GM23338 (cell line): ENCODE results near the gene WWOX. TPM values are rescaled to one million over a fixed set of nuclear protein-coding genes. Genes with fewer than 3 reads are reported as not detected.

Experiments used
- ATAC-seq: fragments of 200-7000 bp; cut with Tn5 transposase; 3 replicates; pipeline ENCODE4 v1.9.1; 2020
- DNase-seq: peaks from one replicate; pipeline ENCODE4 v3.0.0-alpha.2; 2015; ENCODE audit warnings: low spot score
- H2AFZ ChIP-seq: fragments of 200-600 bp; sonication (generic); 2 replicates; pipeline ENCODE4 v1.8.0; 2016; ENCODE audit warnings: antibody characterized with exemption, mild to moderate bottlenecking, moderate library complexity
- H3F3A ChIP-seq: fragments of 200-600 bp; sonication (generic); replicated peaks from 2 replicates; pipeline ENCODE4 v1.8.0; 2017; ENCODE audit warnings: antibody characterized with exemption, mixed run types, low read depth
- H3K27ac ChIP-seq: fragments of 200-600 bp; sonication (generic); 2 replicates; pipeline ENCODE4 v1.6.1; 2016; ENCODE audit warnings: low read depth
- H3K27me3 ChIP-seq: fragments of 200-600 bp; sonication (generic); 2 replicates; pipeline ENCODE4 v1.8.0; 2016; ENCODE audit warnings: mild to moderate bottlenecking, mixed run types, moderate library complexity; ENCODE audit not compliant: insufficient read depth
- H3K36me3 ChIP-seq: fragments of 200-600 bp; sonication (generic); 2 replicates; pipeline ENCODE4 v1.8.0; 2016; ENCODE audit warnings: mild to moderate bottlenecking; ENCODE audit not compliant: insufficient read depth
- H3K4me1 ChIP-seq: fragments of 200-600 bp; sonication (generic); 2 replicates; pipeline ENCODE4 v1.8.0; 2016; ENCODE audit warnings: mild to moderate bottlenecking, moderate library complexity; ENCODE audit not compliant: insufficient read depth
- H3K4me2 ChIP-seq: fragments of 200-600 bp; sonication (generic); 2 replicates; pipeline ENCODE4 v1.7.1; 2017; ENCODE audit warnings: mixed run types
- H3K4me3 ChIP-seq: fragments of 200-600 bp; sonication (generic); 2 replicates; pipeline ENCODE4 v1.6.1; 2016; ENCODE audit warnings: mixed run types
- H3K79me2 ChIP-seq: fragments of 200-600 bp; sonication (generic); replicated peaks from 2 replicates; pipeline ENCODE4 v1.8.0; 2017; ENCODE audit warnings: mild to moderate bottlenecking; ENCODE audit not compliant: insufficient read depth
- H3K9me2 ChIP-seq: fragments of 200-600 bp; sonication (generic); 2 replicates; pipeline ENCODE4 v1.8.0; 2017; ENCODE audit not compliant: insufficient read depth
- H4K20me1 ChIP-seq: fragments of 200-600 bp; sonication (generic); replicated peaks from 2 replicates; pipeline ENCODE4 v1.8.0; 2017; ENCODE audit warnings: mild to moderate bottlenecking; ENCODE audit not compliant: insufficient read depth
- H3K27ac Mint-ChIP-seq: 2 replicates; pipeline ENCODE4 v1.8.0; 2020; ENCODE audit warnings: inconsistent platforms, mild to moderate bottlenecking, moderate library complexity, mixed read lengths
- H3K27me3 Mint-ChIP-seq: 3 replicates; pipeline ENCODE4 v1.8.0; 2022; ENCODE audit warnings: low read depth, mild to moderate bottlenecking, moderate library complexity, mixed read lengths, inconsistent platforms; ENCODE audit not compliant: insufficient read depth, poor library complexity
- H3K36me3 Mint-ChIP-seq: 3 replicates; pipeline ENCODE4 v1.8.0; 2021; ENCODE audit warnings: low read depth, mild to moderate bottlenecking, inconsistent platforms, moderate library complexity, mixed read lengths
- H3K4me1 Mint-ChIP-seq: 3 replicates; pipeline ENCODE4 v1.8.0; 2020; ENCODE audit warnings: mild to moderate bottlenecking, inconsistent platforms, mixed read lengths
- H3K4me3 Mint-ChIP-seq: 3 replicates; pipeline ENCODE4 v1.8.0; 2021; ENCODE audit warnings: moderate library complexity, mild to moderate bottlenecking, inconsistent platforms, mixed read lengths
- H3K9me3 Mint-ChIP-seq: 3 replicates; pipeline ENCODE4 v1.8.0; 2020; ENCODE audit warnings: moderate library complexity, mild to moderate bottlenecking, inconsistent platforms, mixed read lengths
- CREB1 ChIP-seq: fragments of 250-450 bp; sonication (Bioruptor Pico); IDR thresholded peaks from 2 replicates; pipeline ENCODE4 v1.5.0; 2020; ENCODE audit warnings: low read depth, mild to moderate bottlenecking, moderate library complexity
- CTCF ChIP-seq, 2 experiments: fragments of 200-600 bp in 1 of 2; sonication (generic) in 1 of 2; conservative IDR thresholded peaks; 2 replicates each; pipeline versions ENCODE4 v1.5.1 to v1.6.1; 2016 to 2017; ENCODE audit warnings: antibody characterized with exemption in 2 of 2, low read depth in 2 of 2, mild to moderate bottlenecking in 2 of 2, moderate library complexity in 1 of 2
- ETS1 ChIP-seq: IDR thresholded peaks from 2 replicates; pipeline ENCODE4 v1.6.1; 2016; ENCODE audit warnings: antibody characterized with exemption
- EZH2 ChIP-seq: fragments of 200-600 bp; sonication (generic); IDR thresholded peaks from one replicate; pipeline ENCODE4 v1.8.0; 2017; ENCODE audit warnings: antibody characterized with exemption, mild to moderate bottlenecking, low read depth; ENCODE audit not compliant: unreplicated experiment
- EZH2phosphoT487 ChIP-seq: fragments of 200-600 bp; sonication (generic); IDR thresholded peaks from one replicate; pipeline ENCODE4 v1.8.1; 2018; ENCODE audit warnings: antibody characterized with exemption; ENCODE audit not compliant: unreplicated experiment
- JUNB ChIP-seq: IDR thresholded peaks from one replicate; pipeline ENCODE4 v1.6.1; 2016; ENCODE audit warnings: antibody characterized with exemption; ENCODE audit not compliant: unreplicated experiment
- NANOG ChIP-seq: IDR thresholded peaks from 2 replicates; pipeline ENCODE4 v1.6.1; 2016; ENCODE audit warnings: antibody characterized with exemption, borderline replicate concordance
- POLR2AphosphoS5 ChIP-seq: IDR thresholded peaks from 2 replicates; pipeline ENCODE4 v1.6.1; 2016; ENCODE audit warnings: antibody characterized with exemption, low read depth
- STAT1 ChIP-seq: IDR thresholded peaks from one replicate; pipeline ENCODE4 v1.6.1; 2016; ENCODE audit warnings: antibody characterized with exemption; ENCODE audit not compliant: unreplicated experiment
- ZNF114 ChIP-seq: fragments of 250-450 bp; sonication (Bioruptor Pico); IDR thresholded peaks from 2 replicates; pipeline ENCODE4 v1.5.0; 2020; ENCODE audit warnings: mild to moderate bottlenecking, moderate library complexity
- ZNF331 ChIP-seq: fragments of 250-450 bp; sonication (Bioruptor Pico); IDR thresholded peaks from 2 replicates; pipeline ENCODE4 v1.5.0; 2020; ENCODE audit warnings: low read depth, mild to moderate bottlenecking, moderate library complexity
- ZNF462 ChIP-seq: fragments of 250-450 bp; sonication (Bioruptor Pico); IDR thresholded peaks from 2 replicates; pipeline ENCODE4 v1.5.0; 2020; ENCODE audit warnings: mild to moderate bottlenecking, moderate library complexity
- polyA plus RNA-seq: library from polyadenylated mRNA; unstranded; fragments of >200 nt; fragmentation: Nextera tagmentation; extraction: Ambion mirVana; gene quantifications from 2 replicates; pipeline ENCODE4 v1.2.1, GENCODE V29; 2016
- total RNA-seq: library from RNA; depleted of rRNA; stranded (reverse); fragments of >200 nt; shearing (Covaris generic); gene quantifications from 2 replicates; pipeline ENCODE4 v1.2.3, GENCODE V29; 2014
- TF ChIP-seq, protein P1 (sequence below): IDR thresholded peaks from one replicate; pipeline ENCODE4 v1.6.1; 2018; ENCODE audit warnings: antibody characterized with exemption; ENCODE audit not compliant: unreplicated experiment

WWOX gene
- total and polyA plus RNA-seq, 2 experiments from 2014 or later, result 10.0 to 19.3 TPM

DNA sequence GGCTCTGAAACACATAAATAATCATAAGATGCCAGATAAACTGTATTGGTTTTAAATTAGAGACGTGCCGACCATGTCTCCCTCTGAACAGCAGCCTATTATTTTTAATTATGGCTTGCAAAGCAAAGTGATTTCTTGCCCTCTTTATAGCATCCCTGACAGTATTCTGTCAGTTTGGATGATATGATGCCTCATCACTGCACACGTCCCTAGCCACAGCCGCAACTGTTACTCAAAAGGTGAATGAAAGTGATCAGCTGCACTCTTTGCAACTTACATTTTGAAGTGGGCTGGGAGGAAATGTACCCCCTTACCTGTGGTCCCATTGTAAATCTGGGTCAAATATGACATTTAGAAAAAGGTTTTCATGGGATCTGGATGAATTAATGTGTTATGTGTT, 1111.2 kb downstream of the WWOX start:
- H3K4me2 ChIP-seq, result no peak overlapping the region

More for the DNA sequence above, 1111.2 kb downstream of the WWOX start:
- Histone ChIP-seq H4K20me1 (no peaks in the 10 kb centered on the region), H2AFZ (no peak overlapping the region), H3K79me2 (no peaks in the 10 kb centered on the region), H3K4me1 (peaks cover 12% of the 10 kb centered on the region), H3K9me2 (no peaks in the 10 kb centered on the region; the same call in 1 of the 2 replicates), H3K36me3 (no peaks in the 10 kb centered on the region), H3K4me3 (no peak overlapping the region), H3K27me3 (no peaks in the 10 kb centered on the region), H3F3A (no peaks in the 10 kb centered on the region), H3K27ac (no peak overlapping the region)
- H3K36me3 Mint-ChIP-seq, result peaks cover 11% of the 10 kb centered on the region; the same call in 1 of the 3 replicates
- peaks cover 39% of the 10 kb centered on the region for H3K4me1 Mint-ChIP-seq
- no peak overlapping the region for H3K4me3 Mint-ChIP-seq
- no peak overlapping the region for H3K27ac Mint-ChIP-seq
- DNase-seq, result no peak
- TF ChIP-seq NANOG (no peak), EZH2phosphoT487 (no peak), POLR2AphosphoS5 (no peak), ETS1 (no peak), ZNF462 (CRISPR knock-in tag) (no peak), JUNB (no peak), CTCF (conservative IDR thresholded peaks at IDR 0.05; ENCODE audit: low read depth in 2 of 2) (no peak), ZNF331 (CRISPR knock-in tag) (no peak), STAT1 (no peak), EZH2 (no peak), CREB1 (CRISPR knock-in tag) (no peak), ZNF114 (CRISPR knock-in tag) (no peak)
- TF ChIP-seq, protein P1, sequence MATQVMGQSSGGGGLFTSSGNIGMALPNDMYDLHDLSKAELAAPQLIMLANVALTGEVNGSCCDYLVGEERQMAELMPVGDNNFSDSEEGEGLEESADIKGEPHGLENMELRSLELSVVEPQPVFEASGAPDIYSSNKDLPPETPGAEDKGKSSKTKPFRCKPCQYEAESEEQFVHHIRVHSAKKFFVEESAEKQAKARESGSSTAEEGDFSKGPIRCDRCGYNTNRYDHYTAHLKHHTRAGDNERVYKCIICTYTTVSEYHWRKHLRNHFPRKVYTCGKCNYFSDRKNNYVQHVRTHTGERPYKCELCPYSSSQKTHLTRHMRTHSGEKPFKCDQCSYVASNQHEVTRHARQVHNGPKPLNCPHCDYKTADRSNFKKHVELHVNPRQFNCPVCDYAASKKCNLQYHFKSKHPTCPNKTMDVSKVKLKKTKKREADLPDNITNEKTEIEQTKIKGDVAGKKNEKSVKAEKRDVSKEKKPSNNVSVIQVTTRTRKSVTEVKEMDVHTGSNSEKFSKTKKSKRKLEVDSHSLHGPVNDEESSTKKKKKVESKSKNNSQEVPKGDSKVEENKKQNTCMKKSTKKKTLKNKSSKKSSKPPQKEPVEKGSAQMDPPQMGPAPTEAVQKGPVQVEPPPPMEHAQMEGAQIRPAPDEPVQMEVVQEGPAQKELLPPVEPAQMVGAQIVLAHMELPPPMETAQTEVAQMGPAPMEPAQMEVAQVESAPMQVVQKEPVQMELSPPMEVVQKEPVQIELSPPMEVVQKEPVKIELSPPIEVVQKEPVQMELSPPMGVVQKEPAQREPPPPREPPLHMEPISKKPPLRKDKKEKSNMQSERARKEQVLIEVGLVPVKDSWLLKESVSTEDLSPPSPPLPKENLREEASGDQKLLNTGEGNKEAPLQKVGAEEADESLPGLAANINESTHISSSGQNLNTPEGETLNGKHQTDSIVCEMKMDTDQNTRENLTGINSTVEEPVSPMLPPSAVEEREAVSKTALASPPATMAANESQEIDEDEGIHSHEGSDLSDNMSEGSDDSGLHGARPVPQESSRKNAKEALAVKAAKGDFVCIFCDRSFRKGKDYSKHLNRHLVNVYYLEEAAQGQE, result no peak
- peaks cover 16% of the 10 kb centered on the region for H3K9me3 Mint-ChIP-seq
- no peak for ATAC-seq
- peaks cover under 1% of the 10 kb centered on the region for H3K27me3 Mint-ChIP-seq
